ENCODE data around the gene LMAN2.

DNA sequence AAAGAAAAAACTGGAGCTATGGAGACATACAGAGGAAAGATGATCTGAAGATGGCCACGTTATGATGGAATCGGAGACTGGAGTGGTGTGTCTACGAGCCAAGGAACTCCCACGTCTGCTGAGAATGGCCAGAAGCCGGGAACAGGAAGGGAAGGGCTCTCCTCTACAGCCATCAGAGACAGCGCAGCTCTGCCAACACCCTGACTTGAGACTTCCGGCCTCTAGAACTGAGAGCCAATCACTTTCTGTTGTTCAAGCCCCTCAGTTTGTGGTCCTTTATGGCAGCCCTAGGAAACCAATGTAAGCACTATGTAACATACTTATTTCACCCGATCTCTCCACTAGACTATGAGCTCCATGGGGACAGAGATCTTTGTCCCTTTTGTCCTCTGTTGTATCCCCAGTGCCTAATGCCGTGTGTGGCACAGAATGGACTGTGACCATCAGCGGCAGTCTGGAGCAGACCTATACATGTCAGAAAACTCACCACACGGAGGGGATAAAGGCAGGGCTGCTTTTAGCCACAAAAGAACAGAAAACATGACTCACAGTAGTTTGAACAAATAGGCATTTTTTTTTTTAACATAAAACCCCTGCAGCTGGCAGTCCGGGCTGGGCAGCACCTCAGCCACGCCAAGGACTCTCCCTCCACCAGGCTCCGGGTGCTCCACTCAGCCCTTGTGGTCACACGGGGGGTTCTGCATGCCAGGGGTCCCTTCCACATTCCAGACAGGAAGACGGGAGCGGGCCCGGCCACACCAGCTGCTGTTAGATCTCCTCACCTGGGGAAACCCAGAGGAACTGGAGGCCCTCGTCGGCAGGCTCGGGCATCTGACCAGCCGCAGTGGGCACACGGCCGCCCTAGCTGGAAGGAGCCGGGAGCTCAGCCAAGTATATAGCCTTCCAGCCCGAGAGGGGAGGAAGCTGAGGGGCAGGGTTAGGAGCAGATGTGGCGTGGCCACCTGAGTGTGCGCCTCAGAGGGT is 23.6 kb downstream of the LMAN2 start:
- TF ChIP-seq, protein P1, sequence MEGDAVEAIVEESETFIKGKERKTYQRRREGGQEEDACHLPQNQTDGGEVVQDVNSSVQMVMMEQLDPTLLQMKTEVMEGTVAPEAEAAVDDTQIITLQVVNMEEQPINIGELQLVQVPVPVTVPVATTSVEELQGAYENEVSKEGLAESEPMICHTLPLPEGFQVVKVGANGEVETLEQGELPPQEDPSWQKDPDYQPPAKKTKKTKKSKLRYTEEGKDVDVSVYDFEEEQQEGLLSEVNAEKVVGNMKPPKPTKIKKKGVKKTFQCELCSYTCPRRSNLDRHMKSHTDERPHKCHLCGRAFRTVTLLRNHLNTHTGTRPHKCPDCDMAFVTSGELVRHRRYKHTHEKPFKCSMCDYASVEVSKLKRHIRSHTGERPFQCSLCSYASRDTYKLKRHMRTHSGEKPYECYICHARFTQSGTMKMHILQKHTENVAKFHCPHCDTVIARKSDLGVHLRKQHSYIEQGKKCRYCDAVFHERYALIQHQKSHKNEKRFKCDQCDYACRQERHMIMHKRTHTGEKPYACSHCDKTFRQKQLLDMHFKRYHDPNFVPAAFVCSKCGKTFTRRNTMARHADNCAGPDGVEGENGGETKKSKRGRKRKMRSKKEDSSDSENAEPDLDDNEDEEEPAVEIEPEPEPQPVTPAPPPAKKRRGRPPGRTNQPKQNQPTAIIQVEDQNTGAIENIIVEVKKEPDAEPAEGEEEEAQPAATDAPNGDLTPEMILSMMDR (IDR thresholded peaks at IDR 0.05): no peak
- no peak for TF ChIP-seq POLR2A (IDR thresholded peaks at IDR 0.05)

Data from tibial nerve (tissue), 3 donors.